HPDE6-E6E7 (cell line): ENCODE measurements around the gene COX4I1.
"Not testable (repeated sequence)": the region's sequence is repeated elsewhere in the genome, so short reads cannot be mapped to it uniquely, and the experiment has no call there.

Source experiments
- DNase-seq: peaks from one replicate; pipeline ENCODE4 v3.0.0; 2011; ENCODE audit warnings: missing footprints; ENCODE audit errors: extremely low spot score

The COX4I1 gene

GRCh38 chr16:85800321-85800669, 800 bp downstream of the COX4I1 start:
- DNase-seq = peak; percentile 9

GRCh38 chr16:85803570-85803969, 4.1 kb downstream of the COX4I1 start:
- DNase-seq = no peak

GRCh38 chr16:85805442-85806045, 6.0 kb downstream of the COX4I1 start:
- no peak for DNase-seq

GRCh38 chr16:85806539-85806938, 7.0 kb downstream of the COX4I1 start:
- no peak for DNase-seq

- not testable (repeated sequence) for DNase-seq
Measured at GRCh38 chr16:85807340-85807739, 7.8 kb downstream of the COX4I1 start.

- DNase-seq = not testable (repeated sequence)
Measured at GRCh38 chr16:85808104-85808503, 8.6 kb downstream of the COX4I1 start.

GRCh38 chr16:85808926-85809325, 9.4 kb downstream of the COX4I1 start:
- DNase-seq = no peak

- no peak for DNase-seq
Measured at GRCh38 chr16:85809645-85810044, 10.2 kb downstream of the COX4I1 start.

- no peak for DNase-seq
Measured at GRCh38 chr16:85810097-85810741, 10.7 kb downstream of the COX4I1 start.

- DNase-seq = no peak
Measured at GRCh38 chr16:85810742-85811115, 11.2 kb downstream of the COX4I1 start.

- no peak for DNase-seq
Measured at GRCh38 chr16:85812031-85812807, 12.7 kb downstream of the COX4I1 start.

- no peak for DNase-seq
Measured at GRCh38 chr16:85812811-85813700, 13.6 kb downstream of the COX4I1 start.

- DNase-seq = no peak
Measured at GRCh38 chr16:85816159-85816558, 16.7 kb downstream of the COX4I1 start.

GRCh38 chr16:85817195-85817594, 17.7 kb downstream of the COX4I1 start:
- not testable (repeated sequence) for DNase-seq

- peak; percentile 76 for DNase-seq
Measured at GRCh38 chr16:85819245-85819644, 19.8 kb downstream of the COX4I1 start.

GRCh38 chr16:85819771-85820170, 20.3 kb downstream of the COX4I1 start:
- DNase-seq = no peak

GRCh38 chr16:85820604-85821372, 21.3 kb downstream of the COX4I1 start:
- no peak for DNase-seq

- peak; percentile 91 for DNase-seq
Measured at GRCh38 chr16:85821390-85822135, 22.1 kb downstream of the COX4I1 start.

GRCh38 chr16:85822145-85822544, 22.6 kb downstream of the COX4I1 start:
- DNase-seq = no peak

- DNase-seq = no peak
Measured at GRCh38 chr16:85823328-85823920, 23.9 kb downstream of the COX4I1 start.
